NCI-H1930 (cell line): ENCODE results near the gene GALNT11.
"Not testable (repeated sequence)": the region's sequence is repeated elsewhere in the genome, so short reads cannot be mapped to it uniquely, and the experiment has no call there.

Experiments
- DNase-seq, 2 experiments: peaks; one replicate each; lab custom pipeline; 2025; lab: John Stamatoyannopoulos, UW

Gene GALNT11

GRCh38 chr7:152075379-152075778, 49.9 kb downstream of the GALNT11 start:
- DNase-seq = not testable (repeated sequence)

DNA sequence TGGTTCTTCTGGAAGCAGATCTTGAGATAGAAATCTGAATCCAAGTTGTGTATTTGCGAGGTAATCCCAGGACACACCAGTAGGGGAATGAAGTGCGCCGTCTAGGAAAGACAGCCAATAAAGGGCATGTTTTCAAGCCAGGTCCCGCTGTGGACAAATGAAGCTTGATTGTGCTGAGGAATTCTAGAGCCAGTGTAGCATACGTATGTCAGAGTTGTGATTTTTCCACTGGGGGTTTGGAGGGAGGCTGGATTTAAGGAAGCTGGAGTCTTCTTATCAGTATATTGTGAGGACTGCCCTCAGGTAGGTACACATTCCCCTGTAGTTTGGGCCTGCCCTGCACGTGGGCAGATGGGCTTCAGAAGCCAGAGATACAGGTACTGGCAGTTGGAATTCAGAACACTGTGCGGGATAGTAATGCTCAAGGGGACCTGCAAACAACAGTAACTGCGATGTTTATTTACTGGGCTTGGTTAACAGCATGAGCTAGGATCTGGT, 50.9 kb downstream of the GALNT11 start:
- DNase-seq = no peak

DNA sequence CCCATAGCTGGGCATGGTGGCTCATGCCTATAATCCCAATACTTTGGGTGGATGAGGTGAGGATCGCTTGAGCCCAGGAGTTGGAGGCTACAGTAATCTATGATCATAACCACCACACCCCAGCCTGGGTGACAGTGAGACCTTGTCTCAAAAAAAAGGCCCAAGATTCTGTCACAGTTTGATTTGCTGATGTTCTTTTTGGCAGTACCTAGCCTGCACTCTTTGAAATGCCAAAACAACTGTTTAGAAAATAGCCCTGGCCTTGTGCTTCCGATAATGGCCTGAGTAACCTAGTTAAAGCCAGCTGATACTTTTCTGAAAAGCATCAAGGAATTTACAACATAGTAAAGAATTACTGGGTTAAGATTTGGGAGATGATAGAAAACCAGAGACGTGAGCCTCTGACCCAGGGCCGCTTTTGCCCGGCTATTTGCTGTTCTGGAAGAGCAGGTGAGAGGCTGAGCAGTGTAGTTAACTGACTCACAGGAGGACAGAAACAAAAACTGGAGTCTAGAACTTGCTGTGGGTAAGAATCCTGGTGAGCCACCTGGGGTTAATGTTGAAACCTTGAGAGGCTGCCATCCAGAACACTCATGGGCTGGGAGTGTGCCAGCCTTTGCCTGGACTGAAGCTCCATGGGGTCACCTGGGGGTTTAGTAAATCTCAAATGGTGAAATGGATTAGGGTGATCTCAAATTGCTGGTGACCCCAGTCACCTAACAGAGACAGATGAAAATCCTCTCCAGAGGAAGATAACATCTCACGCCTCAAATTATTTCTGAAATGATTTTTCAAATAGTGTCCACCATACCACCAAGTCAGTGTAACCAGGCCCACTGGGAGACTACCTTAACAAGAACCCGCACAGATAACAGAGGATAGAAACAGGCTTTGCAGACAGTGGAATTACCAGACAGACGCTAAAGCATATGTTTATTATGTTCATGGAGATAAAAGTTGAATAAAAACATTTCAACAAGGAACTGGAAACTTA, 51.8 kb downstream of the GALNT11 start:
- DNase-seq = no peak

GRCh38 chr7:152078025-152078424, 52.6 kb downstream of the GALNT11 start:
- DNase-seq = no peak

GRCh38 chr7:152078786-152079185, 53.3 kb downstream of the GALNT11 start:
- no peak for DNase-seq

- DNase-seq = no peak
Measured at GRCh38 chr7:152081088-152081487, 55.6 kb downstream of the GALNT11 start.

GRCh38 chr7:152082073-152082721, 56.7 kb downstream of the GALNT11 start:
- not testable (repeated sequence) for DNase-seq

DNA sequence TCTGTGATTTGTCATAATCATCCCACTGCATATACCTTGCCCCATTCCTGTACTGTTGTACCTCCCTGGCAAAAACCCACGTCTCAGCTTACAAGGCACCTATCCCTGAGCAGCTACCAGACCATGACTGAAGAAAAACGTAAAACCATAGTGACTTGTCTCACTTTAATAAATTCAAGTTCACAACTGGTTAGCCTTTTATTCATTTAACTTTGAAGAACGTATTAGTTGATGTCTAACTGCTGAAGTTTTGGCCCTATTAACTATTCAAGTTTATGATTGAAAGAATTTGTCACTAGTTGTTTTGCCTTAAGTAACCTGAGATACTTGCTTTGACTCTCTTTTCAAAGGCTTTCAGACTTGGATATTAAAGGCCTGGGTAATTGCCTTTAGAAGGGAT, 59.7 kb downstream of the GALNT11 start:
- DNase-seq = no peak

DNA sequence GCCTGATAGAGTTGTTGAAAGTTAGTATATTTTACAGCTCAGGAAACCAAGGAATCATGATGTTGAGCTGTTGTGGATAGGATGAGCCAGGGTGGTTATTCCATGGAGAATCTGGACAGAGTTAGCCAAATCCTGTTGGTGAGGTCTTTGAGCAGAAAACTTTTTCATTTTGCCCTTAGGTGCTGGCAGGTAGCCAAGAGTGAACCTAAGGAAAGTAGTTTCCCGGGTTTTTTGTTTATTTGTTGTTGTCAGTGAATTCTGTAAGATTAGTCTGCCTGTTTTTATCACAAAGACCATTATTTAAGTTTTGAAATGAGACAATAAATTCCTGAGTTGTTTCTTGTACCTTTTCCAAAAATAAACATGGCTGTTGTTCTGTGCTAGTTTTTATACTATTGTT, 61.0 kb downstream of the GALNT11 start:
- DNase-seq = no peak

DNA sequence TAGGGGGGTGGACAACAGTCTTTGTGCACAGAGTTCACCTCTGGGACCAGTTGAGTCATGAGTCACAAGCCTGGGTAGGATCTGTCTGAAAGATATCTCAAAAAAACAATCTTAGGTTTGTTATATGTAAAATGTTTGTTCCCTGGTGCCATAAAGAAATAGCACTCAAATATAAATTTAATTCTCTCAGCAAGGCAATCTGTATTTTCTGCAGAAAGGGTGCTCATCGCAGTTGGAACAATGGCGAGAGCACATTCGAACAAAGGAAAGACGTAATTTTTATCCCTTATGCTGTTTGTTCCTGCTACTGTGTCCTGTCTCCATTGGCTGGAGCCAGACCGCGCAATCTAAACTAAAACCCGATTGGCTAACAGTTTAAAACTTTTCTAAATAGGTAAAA, 63.7 kb downstream of the GALNT11 start:
- DNase-seq = no peak

GRCh38 chr7:152090747-152091146, 65.3 kb downstream of the GALNT11 start:
- no peak for DNase-seq

DNA sequence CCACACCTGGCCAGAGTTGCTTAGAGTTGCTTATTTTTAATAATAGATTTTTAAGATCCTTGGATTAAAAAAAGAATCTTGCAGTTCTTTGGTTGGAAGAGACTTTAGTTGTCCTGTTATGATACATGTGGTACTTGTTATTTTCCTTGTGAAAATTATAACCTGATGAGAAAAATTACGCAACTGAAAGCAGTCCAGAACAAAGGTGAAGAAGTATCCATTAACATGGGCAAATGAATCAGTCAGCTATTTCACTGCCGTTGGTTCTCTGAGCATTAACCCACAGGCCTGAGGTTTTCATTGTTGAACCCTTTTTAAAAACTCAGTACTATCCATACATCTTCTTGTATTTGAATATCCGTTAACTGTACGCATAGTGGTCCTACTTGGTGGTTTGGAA, 68.2 kb downstream of the GALNT11 start:
- DNase-seq = no peak

GRCh38 chr7:152095771-152096170, 70.3 kb downstream of the GALNT11 start:
- DNase-seq = no peak

DNA sequence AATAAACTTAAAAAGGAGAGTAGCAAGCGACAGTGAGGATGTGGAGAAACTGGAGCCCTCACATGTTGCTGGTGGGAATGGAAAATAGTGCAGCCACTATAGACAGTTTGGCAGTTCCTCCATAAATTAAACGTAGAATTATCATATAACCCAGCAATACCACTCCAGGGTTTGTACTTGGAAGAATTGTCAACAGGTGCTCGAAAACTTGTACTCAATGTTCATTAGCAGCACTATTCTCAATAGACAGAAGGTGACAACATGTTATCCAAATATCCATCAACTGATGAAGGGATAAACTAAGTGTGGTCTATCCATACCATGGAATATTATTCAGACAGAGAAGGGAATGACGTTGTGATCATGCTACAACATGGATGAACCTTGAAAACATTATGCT, 71.9 kb downstream of the GALNT11 start:
- DNase-seq = no peak

- DNase-seq = no peak
Measured at GRCh38 chr7:152103066-152103465, 77.6 kb downstream of the GALNT11 start.

DNA sequence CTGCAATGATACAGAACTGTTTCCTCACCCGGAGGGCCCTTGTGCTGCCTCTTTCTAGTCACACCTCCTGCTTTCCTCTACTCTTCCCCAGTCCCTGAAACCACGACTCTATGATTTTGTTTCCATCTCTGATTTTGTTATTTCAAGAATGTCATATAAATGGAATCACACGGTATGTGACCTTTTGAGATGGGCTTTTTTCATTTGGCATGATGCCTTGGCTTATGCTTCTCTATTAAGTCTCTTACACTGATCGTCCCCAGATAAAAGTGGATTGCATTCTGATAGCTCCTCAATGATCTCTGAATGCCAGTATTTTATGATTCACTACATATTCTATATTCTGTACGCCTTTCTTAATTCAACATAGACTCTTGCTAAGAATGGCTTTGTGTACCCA, 78.2 kb downstream of the GALNT11 start:
- DNase-seq = no peak

- no peak for DNase-seq
Measured at GRCh38 chr7:152105205-152105604, 79.7 kb downstream of the GALNT11 start.

- no peak for DNase-seq
Measured at GRCh38 chr7:152106990-152107389, 81.5 kb downstream of the GALNT11 start.

DNA sequence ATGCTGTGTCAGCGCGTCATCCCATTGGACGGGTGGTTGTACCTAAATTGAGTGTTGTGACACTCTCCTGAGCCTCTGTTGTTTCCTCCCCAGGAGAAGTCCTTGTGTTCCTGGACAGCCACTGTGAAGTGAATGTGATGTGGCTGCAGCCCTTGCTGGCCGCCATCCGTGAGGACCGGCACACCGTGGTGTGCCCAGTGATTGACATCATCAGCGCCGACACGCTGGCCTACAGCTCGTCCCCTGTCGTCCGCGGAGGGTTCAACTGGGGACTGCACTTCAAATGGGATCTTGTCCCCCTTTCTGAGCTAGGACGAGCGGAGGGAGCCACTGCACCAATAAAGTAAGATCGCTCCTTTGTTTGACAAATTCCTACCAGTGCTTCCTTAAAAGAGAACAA, 82.5 kb downstream of the GALNT11 start:
- no peak for DNase-seq

DNA sequence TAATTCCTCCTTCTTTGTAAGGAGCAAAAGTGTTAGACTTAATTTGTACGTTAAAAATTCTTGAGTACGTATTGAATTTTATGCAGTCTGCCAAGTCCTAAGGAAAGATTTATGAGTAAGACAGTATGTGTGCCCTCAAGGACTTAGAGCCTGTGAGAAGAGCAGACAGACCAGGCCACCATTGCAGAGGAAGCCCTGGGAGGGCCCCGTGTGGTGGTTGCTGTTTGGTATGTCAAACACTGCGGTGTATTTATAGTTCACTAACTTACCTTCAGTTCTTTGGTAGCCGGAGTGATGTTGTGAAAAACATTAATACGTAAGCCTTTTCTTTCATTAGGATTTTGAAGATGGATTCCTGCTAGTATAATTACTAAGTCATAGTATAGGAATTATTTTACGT, 82.9 kb downstream of the GALNT11 start:
- no peak for DNase-seq

DNA sequence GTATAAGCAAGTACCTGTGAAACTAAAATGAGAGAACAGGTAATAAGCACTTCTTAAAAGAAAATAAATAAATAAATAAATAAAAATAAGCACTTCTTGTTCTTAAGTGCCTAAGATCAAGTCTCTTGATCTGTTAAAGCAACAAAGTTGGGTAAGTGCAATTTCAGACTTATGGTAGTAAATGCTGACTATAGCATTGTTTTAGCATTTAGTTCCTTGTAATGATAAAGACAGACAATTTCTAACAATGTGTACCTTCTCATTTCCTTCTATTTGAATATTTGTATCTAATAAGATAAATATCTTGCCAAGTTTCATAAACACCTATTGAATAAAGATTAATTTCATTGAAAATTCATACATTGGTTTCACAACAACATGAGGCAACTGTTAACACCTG, 87.4 kb downstream of the GALNT11 start:
- no peak for DNase-seq

DNA sequence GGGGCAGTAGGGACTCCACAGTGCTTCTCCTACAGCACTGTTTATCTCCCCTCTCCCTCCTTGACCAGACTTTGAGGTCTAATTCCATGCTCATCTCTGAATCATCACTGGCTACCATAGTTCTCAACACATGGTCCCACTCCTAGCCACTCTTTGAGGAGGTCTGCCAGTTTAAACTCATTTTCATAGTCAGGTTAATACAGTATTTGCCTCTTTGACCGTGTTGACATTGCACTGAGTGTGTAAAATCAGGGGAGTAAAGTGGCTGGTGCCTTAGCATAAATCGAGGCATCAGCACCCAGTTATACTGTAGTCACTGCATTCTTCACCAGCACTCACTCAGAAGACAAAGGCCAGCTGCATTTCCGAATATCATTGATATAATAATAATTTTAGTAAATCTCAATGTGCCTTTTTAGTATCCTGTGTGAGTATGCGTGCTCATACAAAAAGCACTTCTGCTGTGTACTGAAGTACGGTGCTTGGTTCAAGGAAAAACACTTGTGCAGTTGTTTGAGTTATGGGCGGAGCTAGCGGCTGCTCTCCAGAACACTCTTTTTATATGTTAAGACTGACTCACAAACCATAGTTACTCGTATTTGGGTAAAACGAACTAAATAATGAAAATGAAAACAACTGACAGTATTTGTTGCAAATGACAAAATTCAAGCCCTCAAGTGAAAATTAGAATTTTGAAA, 89.7 kb downstream of the GALNT11 start:
- DNase-seq = no peak

GRCh38 chr7:152117356-152117755, 91.9 kb downstream of the GALNT11 start:
- DNase-seq = no peak
